Esophagus squamous epithelium (tissue), 5 donors: ENCODE results near the gene ASTN1. TPM values are rescaled to one million over a fixed set of nuclear protein-coding genes. Genes with fewer than 3 reads are reported as not detected.

Source experiments
- DNase-seq: peaks from one replicate; lab custom pipeline; 2025; lab: John Stamatoyannopoulos, UW
- H3K27ac ChIP-seq, 4 donors: fragments of 200-600 bp; sonication (generic); one replicate each; pipeline ENCODE4 v1.5.1; 2016 to 2019; ENCODE audit warnings: mild to moderate bottlenecking in 1 of 4
- H3K27me3 ChIP-seq, 4 donors: fragments of 200-600 bp; sonication (generic); 1 replicate in 3 of 4; 2 replicates in 1 of 4; pipeline versions ENCODE4 v1.5.1 to v1.6.0; 2017 to 2021; ENCODE audit warnings: antibody characterized with exemption in 1 of 4
- H3K36me3 ChIP-seq, 3 donors: fragments of 200-600 bp; sonication (generic); one replicate each; pipeline ENCODE4 v1.5.1; 2016 to 2019
- H3K4me1 ChIP-seq, 3 donors: fragments of 200-600 bp; sonication (generic); one replicate each; pipeline ENCODE4 v1.5.1; 2017 to 2019
- H3K4me3 ChIP-seq, 4 donors: fragments of 200-600 bp; sonication (generic); 1 replicate in 3 of 4; 2 replicates in 1 of 4; pipeline ENCODE4 v1.5.1; 2016 to 2019; ENCODE audit warnings: mild to moderate bottlenecking in 2 of 4, moderate library complexity in 1 of 4
- H3K9me3 ChIP-seq, 3 donors: fragments of 200-600 bp; sonication (generic); one replicate each; pipeline ENCODE4 v1.5.1; 2016 to 2019
- POLR2A ChIP-seq, 4 donors: fragments of 450-650 bp; IDR thresholded peaks; one replicate each; pipeline ENCODE4 v1.6.1; 2017; ENCODE audit warnings: antibody characterized with exemption in 4 of 4, mild to moderate bottlenecking in 4 of 4, moderate library complexity in 3 of 4
- WGBS, 2 donors: methylation state at CpG; one replicate each; pipeline ENCODE4 v1.1.5; 2018; 5-methylcytosine and 5-hydroxymethylcytosine counted together
- intact Hi-C: fragments of 100-400 bp; cut with DNase I; formaldehyde crosslinking; loops from one replicate; pipeline ENCODE4 v1.15.0; 2022
- total RNA-seq, 4 donors: library from RNA; depleted of rRNA; stranded (reverse); fragments of >200 nt; gene quantifications; one replicate each; pipeline ENCODE4 v1.1.0, GENCODE V29; 2016
- TF ChIP-seq, protein P1 (sequence below), 6 experiments: fragments of 450-650 bp in 4 of 6; fragments of 200-600 bp in 2 of 6; sonication (generic) in 2 of 6; IDR thresholded peaks; one replicate each; pipeline ENCODE4 v1.5.1; 2016 to 2019; ENCODE audit warnings: antibody characterized with exemption in 6 of 6, mild to moderate bottlenecking in 4 of 6, moderate library complexity in 4 of 6
- donor health status: DM: yes; HTN: yes; CAD: no.

The ASTN1 gene
- total RNA-seq, 4 donors from 2014 or later: under 0.01 TPM; not detected in 3

DNA sequence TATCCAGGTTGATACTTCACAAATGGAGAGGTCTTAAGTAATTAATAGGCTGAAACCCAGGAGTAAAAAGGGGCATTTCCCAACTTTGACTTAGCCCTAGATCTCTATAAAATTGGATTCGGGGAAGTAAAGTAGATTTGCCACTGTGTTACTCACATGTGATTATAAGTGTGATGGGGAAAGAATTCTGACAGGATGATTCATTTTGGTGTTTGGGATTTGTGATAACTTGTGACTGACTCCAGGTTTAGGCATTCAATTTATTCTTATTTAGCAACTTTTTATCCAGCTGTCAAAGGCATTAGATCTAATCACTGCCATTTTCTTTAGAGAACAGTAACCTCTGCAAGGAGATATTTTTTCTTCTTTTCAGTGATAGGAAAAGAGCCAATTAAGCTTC, 175.5 kb downstream of the ASTN1 start:
- Histone ChIP-seq H3K4me3 (no peak overlapping the region), H3K36me3 (no peaks in the 10 kb centered on the region), H3K27ac (no peak overlapping the region), H3K27me3 (no peaks in the 10 kb centered on the region), H3K9me3 (no peaks in the 10 kb centered on the region), H3K4me1 (no peaks in the 10 kb centered on the region)
- WGBS, 2 donors: 44 to 55% methylated on average over 1 of the region's 1 CpG
- intact Hi-C loops: no loop called here
- DNase-seq: no peak
- no peak for TF ChIP-seq POLR2A (IDR thresholded peaks at IDR 0.05)
- TF ChIP-seq, protein P1, sequence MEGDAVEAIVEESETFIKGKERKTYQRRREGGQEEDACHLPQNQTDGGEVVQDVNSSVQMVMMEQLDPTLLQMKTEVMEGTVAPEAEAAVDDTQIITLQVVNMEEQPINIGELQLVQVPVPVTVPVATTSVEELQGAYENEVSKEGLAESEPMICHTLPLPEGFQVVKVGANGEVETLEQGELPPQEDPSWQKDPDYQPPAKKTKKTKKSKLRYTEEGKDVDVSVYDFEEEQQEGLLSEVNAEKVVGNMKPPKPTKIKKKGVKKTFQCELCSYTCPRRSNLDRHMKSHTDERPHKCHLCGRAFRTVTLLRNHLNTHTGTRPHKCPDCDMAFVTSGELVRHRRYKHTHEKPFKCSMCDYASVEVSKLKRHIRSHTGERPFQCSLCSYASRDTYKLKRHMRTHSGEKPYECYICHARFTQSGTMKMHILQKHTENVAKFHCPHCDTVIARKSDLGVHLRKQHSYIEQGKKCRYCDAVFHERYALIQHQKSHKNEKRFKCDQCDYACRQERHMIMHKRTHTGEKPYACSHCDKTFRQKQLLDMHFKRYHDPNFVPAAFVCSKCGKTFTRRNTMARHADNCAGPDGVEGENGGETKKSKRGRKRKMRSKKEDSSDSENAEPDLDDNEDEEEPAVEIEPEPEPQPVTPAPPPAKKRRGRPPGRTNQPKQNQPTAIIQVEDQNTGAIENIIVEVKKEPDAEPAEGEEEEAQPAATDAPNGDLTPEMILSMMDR (IDR thresholded peaks at IDR 0.05): no peak

DNA sequence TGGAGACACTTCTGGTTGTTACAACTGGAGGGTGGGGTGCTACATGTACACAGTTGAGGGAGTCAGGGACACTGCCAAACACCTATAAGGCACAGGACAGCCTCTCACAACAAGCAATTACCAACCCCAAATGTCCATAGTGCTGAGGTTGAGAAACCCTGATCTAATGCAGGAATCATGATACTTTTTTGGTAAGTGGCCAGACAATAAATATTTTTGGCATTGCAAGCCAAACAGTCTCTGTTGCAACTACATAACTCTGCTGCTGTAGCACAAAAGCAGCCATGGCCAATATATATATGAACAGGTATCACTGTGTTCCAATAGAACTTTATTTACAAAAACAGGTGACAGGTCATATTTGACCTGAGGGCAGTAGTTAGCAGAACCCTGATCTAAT, 177.5 kb downstream of the ASTN1 start:
- no peak for DNase-seq
- H3K36me3 ChIP-seq: no peaks in the 10 kb centered on the region
- intact Hi-C loops: no loop called here

DNA sequence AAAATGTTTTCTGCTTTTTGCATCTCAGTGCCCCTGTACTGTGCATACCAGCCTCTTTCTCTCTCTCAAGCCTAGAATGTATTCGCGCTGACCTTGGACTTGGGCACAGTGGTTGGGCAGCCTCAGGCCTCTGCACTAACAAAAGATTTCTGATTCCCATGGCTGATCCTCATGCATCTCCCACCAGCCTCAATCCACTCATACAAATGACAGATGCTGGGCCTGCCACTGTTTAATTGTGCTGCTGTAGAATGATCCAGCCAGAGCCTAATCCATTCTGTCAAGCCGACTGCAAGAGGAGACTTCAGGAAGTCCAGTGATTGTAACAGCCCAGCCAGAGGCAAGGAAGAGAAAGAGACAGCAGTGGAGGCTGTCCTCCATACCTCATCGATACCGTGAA, 180.8 kb downstream of the ASTN1 start:
- no peak for DNase-seq
- Histone ChIP-seq H3K9me3 (no peaks in the 10 kb centered on the region), H3K36me3 (no peaks in the 10 kb centered on the region), H3K4me1 (no peaks in the 10 kb centered on the region), H3K27me3 (no peaks in the 10 kb centered on the region), H3K4me3 (no peak overlapping the region), H3K27ac (no peak overlapping the region)
- TF ChIP-seq, protein P1 (IDR thresholded peaks at IDR 0.05): no peak
- no peak for TF ChIP-seq POLR2A (IDR thresholded peaks at IDR 0.05)
- WGBS, 2 donors: 74 to 82% methylated on average over 4 to 5 of the region's 5 CpGs
- intact Hi-C loops: no loop called here

More for the DNA sequence above, 177.5 kb downstream of the ASTN1 start:
- H3K27ac ChIP-seq: no peak overlapping the region
- no peaks in the 10 kb centered on the region for H3K9me3 ChIP-seq
- H3K4me3 ChIP-seq: no peak overlapping the region
- TF ChIP-seq, protein P1 (IDR thresholded peaks at IDR 0.05): no peak
- no peak for TF ChIP-seq POLR2A (IDR thresholded peaks at IDR 0.05)
- no peaks in the 10 kb centered on the region for H3K27me3 ChIP-seq
- no peaks in the 10 kb centered on the region for H3K4me1 ChIP-seq

DNA sequence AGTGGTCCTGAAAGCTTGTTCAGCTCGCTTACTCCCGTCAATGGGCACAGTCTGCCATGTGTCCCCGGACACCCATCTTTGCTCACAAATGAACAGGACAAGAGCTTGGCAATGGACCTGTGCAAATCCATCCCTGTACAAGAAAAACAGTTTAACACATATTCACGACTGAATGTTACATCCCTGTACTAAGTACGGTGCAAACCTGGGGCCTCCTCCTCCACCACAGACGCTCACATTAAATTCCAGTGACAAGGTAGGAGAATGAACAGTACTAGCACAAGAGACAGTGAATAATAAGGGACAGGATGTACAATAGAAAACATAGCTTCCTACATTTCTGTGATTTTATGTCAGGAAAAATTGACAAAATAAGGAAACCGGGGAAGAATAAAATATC, 187.7 kb downstream of the ASTN1 start:
- H3K4me1 ChIP-seq: no peaks in the 10 kb centered on the region
- no peaks in the 10 kb centered on the region for H3K36me3 ChIP-seq
- DNase-seq: no peak
- H3K27ac ChIP-seq: no peak overlapping the region
- H3K9me3 ChIP-seq: no peaks in the 10 kb centered on the region
- H3K4me3 ChIP-seq: no peak overlapping the region
- intact Hi-C loops: no loop called here
- TF ChIP-seq, protein P1 (IDR thresholded peaks at IDR 0.05): no peak
- TF ChIP-seq POLR2A (IDR thresholded peaks at IDR 0.05): no peak
- H3K27me3 ChIP-seq: no peaks in the 10 kb centered on the region
- 82 to 87% methylated on average over 7 of the region's 7 CpGs for WGBS, 2 donors

DNA sequence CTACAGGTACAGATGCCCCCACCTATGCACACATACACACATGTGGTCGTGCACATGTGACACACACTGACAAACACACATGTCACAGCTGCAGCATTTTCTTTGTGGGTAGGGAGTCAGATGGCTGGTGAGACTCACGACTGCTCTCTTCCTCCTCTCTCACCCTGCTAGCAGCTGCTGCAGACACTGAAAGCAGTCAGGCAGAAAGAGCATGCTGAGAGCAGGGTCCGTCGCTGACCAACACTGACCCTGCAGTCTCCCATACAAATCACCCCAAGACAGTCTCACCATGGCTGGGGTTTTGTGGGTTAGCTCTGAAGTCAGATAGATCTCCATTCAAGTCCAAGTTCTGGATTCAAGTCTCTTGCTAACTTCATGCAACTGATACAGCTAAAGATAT, 188.3 kb downstream of the ASTN1 start:
- Histone ChIP-seq H3K36me3 (no peaks in the 10 kb centered on the region), H3K4me1 (no peaks in the 10 kb centered on the region), H3K4me3 (no peak overlapping the region), H3K27ac (no peak overlapping the region), H3K27me3 (no peaks in the 10 kb centered on the region), H3K9me3 (no peaks in the 10 kb centered on the region)
- no peak for DNase-seq
- WGBS, 2 donors: 41 to 77% methylated on average over 4 of the region's 4 CpGs
- intact Hi-C loops: no loop called here
- TF ChIP-seq, protein P1 (IDR thresholded peaks at IDR 0.05): no peak
- no peak for TF ChIP-seq POLR2A (IDR thresholded peaks at IDR 0.05)
